HG03045 (cell line): ENCODE data around the gene RADIL.

Source experiments
- ATAC-seq: cut with Tn5 transposase; IDR thresholded peaks from one replicate; pipeline ENCODE4 v1.9.1; 2021; ENCODE audit warnings: mild to moderate bottlenecking, moderate library complexity; ENCODE audit not compliant: unreplicated experiment

RADIL gene

DNA sequence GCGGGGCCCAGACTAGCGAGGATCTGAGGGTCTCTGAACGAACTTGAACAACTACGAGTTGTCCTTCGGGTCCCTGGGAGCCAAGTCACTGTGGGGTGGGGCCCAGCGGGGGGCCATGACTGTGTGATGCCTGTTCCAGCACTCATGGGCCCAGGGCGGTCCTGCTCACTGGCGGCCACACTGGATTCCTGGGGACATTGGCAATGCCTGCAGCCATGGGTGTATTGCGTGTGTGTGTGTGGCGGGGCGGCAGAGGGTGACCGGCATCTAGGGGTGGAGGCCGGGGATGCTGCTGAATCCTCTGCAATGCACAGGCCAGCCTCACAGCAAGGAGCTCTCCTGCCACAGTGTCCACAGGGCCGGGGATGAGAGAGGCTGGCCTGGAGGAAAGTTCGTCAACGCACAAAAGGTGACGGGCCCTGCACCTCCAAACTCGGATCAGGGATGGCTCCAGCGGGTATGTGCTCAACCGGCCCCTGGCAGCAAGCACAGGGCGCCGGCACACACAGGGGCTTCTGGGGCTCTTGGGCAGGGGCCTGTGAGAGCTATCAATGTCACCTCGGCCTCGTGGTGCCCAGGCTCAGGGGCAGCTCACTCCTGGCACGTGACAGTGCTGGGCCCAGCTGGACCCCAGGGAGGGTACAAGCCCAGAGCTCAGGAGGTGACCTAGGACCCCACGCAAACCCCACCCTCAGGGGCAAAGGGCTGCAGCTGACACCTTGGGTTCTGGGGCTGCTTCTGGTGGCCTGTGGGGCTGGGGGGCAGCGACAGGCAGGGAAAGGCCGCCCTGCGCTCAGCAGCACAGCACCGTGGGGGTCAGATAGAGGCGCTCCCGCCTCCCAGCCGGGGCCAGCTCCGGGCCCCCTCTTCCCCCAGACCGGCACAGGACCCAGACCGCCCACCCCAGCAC, 49.6 kb downstream of the RADIL start:
- ATAC-seq = no peak

DNA sequence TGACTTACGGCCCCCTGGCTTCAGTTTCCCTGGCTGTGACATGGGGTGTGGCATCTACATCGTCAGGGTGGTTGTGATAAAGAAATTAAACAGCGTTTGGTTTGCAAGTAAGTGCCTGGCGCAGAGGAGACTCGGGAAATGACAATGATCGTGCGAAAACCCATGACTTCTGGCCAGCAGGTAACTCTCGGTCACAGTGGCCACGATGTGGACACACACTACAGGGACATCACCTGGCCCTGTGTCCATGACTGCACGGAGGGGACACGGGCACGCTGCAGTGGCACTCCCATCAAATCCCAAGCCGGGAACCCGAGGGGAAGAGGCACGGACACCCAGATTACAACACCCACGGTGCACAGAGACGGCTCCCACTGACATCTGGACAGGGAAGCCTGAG, 50.3 kb downstream of the RADIL start:
- no peak for ATAC-seq

DNA sequence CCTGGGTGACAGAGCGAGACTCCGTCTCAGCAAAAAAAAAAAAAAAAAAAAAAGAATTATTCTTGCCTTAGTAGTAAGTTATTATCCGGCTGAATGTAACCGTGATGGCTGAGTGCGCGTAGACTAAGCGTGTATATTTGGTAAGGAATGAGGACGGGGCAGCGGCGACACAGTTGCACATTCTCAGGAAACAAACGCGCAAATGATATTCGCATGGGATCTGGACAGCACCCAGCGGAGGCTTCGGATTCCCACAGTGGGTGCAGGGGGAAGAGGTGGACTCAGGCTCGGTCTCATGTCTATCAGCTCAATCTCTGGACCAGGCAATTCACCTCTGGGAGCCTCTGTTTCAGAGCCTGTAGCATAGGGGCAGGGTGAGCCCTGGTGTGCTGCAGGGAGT, 50.8 kb downstream of the RADIL start:
- no peak for ATAC-seq

DNA sequence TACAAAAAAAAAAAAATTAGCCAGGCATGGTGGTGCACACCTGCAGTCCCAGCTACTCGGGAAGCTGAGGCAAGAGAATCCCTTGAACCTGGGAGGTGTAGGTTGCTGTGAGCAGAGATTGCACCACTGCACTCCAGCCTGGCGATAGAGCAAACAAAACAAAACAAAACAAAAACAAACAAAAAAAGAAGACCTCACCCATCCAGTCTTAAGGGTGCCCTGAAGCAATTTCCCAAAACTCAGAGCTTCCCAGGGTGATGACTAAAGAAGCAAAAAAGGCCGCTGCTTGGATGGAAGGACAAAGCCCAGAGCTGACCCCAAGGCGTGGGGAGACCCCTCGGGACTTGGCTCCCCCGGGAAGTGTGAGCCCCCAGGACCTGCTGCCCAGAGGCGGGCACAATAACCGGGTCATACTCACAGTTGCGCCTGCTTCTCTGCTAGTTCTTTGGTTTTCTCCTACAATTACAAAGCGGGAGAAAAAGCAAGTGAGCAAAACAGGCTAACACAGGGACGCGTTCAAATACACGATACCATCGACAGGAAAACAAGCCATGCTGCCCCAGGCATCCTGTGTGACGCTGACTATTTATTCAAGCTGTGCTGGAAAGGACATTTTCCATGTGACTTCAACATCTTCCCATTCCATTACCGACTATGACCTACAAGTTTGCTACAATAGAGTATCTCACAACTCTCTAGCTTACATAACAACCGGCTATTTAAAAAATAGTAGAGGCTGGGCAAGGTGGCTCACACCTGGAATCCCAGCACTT, 51.6 kb downstream of the RADIL start:
- no peak for ATAC-seq

DNA sequence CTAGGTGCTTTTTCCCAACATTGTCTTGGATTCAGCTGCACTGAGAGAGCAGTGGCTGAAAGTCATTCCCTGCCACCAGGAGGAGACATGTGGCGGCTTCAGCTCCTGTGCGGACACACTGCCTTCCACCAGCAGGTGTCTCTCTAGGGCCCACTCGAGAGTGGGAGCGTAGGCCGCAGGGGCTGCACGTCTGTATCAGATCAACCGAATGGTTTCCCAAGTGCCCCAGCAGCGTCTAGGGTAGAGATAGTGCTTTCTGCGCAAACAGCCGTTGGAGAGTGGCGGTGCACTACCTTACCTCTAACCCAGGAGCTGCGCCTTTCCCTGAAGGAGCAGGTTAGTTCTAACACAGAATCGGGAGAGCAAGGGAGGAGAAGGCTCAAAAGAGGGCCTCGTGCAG, 53.3 kb downstream of the RADIL start:
- no peak for ATAC-seq

DNA sequence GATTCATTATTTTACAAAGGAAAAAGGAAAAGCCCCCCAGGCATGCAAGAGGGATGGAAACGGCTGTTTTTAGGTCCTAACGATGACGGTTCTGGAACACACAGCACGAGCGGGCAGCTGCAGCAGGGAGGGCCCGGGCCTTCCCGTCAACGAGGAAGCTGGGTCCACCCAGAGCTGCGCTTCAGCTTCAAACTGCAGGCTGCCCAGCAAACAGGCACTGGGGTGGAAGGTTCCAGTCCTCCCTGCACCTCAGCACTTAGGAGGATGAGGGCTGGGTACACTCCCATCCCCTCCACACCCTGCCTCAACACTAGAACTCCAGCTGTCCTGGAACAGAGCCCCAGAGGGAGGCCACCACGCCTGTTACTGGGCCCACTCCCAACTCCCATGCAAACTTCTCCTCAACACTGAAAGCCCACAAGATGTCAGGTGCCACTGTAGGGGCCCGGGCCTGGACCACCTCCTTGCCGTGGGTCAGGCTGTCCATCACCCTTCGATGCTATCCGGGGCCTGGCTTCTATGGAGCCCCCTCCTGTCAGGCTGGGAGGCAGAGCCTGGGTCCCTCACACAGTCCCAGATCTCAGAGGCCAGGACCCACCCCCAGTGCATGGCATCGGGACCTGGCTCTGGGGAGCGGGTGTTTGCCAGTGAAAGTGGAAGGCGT, 54.7 kb downstream of the RADIL start:
- no peak for ATAC-seq

DNA sequence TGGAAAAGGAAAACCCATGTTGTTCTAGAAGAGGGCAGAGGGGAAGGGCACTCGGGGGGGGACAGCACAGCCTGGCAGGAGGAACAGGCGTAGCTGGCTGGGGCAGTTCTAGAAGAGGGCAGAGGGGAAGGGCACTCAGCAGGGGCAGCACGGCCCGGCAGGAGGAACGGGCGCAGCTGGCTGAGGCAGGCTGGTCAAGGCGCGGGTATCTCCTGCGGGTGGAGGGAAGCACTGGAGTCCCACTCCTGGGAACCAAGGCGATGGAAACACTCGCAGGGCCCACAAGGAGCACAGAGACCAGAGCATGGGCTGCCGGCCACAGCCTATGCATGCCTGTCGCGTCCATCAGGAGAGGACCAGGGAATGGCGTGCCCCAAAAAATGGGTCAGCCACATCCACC, 58.4 kb downstream of the RADIL start:
- no peak for ATAC-seq

DNA sequence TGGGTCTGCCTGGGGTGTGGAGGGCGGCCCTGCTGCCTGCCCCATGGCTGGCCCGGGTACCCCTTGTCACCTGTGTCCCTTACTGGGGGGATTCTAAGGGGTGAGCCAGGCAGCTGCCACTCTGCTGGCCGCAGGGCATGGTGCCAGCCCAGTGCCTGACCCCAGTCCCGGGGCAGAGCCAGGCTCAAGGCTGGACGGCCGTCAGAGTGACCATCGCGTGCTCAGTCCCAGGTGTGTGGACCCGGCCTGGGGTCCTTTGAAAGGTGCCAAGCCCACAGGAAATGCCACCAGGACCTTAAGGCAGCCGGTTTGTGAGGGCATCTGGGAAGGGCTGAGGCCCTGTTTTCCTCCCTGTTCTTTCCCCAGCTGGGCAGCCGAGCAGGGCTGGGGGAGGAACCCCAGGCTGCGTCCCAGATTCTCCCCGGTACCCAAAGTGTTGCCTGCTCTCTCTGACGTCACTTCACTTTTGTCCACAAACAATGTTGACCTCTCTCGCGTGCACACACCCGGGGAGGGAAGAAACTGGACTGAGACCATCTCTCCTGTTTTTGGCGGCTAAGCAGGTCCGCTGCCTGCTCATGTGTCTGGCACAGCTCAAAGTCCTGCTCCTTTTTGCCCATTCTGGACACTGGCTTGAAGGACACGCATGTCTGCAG, 59.3 kb downstream of the RADIL start:
- no peak for ATAC-seq

DNA sequence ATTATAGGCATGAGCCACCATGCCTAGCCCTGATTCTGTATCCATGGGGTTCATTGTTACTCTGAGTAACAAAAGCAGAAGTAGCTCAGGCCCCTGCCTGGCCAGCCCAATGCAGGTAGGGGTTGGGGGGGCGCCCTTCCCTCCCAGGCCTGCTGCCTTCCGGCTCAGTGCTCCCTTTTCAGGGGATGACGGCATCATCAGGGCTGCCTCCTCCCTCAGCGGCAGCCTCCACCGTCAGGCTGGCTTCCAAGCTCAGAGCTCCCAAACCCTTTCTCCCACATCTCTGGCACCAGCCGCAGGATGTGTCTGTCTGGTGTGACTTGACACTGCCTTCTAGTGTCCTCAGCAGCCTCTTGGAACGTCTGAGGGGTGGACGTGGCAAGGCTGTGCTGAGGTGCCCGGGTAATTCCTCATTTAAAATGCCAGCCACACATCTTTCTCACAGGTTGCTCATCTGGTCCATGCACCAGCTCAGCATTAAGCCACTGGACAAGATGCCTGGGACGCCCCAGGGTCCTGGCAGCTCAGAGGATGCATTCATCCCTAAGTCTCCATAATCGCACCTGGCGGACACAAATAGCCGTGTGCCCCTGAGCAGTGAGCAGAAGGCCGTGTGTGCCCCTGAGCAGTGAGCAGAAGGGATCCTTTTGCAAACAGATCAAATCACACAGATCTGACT, 59.9 kb downstream of the RADIL start:
- ATAC-seq = no peak

DNA sequence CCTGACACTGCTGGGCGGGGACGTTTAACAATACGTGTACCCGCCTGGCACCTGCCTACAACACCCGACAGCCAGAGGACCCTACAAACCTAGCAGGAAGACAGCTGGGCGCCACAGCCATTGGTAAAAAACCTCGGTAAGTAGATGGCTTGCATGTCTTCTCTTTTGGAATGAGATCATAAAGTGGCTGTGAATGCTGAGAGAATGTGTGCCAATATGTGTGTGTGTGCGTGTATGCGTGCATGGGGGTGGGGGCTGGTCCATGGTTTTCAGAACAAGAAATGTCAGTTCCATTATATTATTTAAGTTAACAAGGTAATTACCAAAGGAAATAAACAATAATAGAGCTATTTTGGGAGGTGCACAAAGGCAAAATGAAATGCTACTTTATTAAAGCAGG, 60.8 kb downstream of the RADIL start:
- no peak for ATAC-seq

DNA sequence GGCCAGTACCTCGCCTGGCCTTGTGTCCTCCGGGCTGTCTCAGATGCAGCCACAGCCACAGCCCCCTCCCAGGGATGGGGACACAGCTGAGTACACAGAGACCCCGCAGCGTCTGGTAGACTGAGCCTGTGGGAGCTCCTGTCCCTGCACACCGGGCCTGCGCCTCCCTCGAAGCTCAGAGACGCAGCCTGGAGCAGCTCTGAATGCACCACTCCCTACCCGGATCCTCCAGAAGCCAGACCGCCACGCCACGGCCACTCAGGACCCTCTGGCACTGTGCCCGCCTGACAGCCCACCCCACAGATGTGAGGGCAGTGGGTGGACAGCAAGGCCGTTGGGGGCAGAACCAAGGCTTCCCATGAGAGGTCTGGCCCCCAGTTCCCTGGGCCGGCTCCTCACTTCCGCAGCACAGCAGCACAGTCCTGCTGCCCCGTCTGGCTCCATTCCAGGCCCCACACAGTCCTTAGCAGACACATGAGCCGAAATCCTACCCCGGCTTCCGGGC, 62.5 kb downstream of the RADIL start:
- no peak for ATAC-seq

DNA sequence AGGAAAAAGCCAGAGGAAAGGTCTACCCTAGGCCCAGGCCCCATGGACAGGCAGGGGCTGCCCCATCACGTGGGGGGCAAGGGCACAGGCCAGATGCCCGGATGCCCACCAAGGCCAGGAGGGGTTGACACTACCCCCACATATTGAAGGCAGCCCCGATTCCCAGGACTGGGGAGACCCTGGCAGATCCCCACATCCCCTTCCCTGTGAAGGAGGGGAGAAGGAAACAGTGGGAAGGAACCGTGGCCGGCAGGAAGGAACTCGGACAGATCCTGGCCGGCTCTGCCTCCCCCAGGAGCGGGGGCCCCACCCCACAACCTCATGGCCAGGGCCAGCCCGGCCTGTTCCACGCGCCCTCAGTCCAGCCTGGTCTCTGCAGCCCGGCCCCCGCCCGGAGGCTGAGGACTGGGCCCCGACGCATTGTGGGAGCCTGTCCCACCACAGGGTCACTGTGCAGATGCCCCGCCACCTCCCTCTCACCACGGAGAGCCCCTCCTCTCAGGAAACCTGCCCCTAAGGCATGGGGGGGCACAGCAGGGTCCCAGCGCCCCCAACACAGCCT, 63.0 kb downstream of the RADIL start:
- ATAC-seq = no peak

DNA sequence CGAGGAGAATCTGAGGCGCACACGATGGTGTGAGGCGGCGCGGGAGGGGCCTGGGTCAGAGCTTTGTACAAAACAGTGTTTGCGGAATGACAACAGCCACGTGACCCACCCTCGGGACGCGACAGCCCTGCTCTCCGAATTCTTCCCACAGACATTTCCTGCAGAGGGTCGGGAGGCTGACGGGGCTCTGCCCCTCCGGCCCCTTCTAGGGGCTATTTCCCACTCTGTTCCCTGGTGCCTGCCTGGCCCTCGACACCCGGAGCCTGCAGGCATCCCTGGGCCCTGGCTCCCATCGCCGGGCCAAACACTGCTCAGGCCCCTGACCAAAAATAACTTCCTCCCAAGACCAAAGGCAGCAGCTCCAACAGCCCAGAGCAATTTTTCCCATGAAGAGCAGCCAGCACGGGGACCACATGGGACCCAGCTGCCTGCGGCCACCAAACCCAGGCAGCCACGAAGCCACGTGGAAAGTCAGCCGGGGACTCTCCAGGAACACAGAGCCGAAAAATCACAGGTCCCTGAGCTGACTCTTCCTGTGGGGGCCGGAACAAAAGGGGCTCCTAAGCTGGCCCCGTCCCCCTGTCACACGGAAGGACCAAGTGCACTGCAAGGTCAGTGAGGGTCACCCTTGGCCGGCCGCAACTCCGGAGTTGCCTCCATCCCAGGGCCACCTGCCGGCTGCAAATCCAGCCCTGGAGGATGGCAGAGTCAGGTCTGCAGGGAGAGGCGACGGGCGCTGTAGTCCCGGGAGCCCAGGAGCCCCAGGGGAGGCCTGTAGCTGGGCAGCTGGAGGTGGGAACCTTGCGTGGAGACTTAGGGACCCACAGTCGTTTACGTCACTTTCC, 63.7 kb downstream of the RADIL start:
- ATAC-seq = no peak

DNA sequence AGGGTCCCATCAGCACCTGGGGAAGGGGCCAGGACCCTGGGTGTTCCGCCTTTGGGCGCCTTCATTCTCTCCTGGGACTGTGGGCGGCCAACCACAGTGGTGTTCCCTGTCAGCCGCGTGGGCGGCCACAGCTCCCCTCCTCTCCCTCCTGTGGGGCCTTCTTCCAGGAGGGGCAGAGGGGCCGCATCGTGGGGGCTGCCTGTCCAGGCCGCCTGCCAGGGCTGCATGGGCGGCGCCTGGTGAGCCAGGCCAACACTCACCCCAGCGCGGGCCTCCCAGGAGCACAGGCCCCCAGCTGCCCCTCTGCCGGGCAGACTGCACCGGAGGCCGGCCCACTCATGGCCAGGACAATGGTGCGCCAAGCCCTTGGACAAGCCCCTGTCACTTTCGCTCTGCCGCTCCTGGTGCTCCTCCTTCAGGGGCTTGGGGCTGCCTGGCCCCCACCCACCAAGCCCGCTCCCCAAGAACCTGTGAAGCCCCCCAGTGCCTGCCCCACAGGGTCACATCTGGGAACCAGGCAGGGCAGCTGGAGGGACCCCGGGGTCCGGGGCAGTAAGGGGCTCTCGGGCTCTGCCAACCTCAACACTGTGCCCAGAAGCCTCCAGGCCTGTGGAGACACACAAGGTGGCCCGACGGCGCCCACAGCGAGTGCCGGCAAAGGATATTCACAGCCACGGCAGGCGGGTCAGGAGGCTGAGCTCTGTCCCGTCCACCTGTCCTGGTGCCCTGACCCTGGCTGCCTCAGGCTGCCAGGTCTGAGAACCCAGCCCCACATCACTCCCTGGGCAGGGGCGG, 65.3 kb downstream of the RADIL start:
- no peak for ATAC-seq

DNA sequence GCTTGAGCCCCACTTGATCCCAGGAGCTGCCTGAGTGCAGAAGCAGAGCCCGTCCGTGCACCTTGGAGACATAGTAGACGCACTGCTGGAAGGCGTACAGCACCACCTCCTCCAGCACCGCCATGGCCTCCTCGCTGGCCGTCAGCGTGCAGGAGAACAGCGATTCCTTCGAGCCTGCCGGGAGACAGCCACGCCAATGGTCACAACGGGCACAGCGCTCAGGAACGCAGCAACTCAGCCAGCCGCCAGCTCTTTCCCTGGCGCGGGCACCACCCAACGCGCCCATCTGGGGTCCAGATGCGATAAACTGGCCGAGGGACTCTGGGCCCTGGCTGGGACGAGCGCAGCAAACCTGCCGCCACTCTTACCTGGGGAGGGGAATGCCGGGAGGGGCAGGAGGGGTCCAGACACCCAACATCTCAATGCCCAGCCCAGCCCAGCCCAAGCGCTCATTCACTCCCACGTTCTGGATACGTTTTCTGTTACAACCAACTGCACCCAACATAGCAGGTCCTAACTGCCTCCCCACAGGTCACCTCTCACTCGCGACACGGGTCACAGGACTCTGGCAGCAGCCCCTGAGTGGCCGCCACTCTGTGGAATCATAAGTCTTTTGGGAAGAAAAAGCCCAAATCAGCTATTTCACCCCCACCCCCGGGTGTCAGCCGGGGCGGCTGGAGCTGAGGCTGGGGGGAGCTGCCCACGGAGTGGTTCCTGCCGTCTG, 66.2 kb downstream of the RADIL start:
- ATAC-seq = no peak

DNA sequence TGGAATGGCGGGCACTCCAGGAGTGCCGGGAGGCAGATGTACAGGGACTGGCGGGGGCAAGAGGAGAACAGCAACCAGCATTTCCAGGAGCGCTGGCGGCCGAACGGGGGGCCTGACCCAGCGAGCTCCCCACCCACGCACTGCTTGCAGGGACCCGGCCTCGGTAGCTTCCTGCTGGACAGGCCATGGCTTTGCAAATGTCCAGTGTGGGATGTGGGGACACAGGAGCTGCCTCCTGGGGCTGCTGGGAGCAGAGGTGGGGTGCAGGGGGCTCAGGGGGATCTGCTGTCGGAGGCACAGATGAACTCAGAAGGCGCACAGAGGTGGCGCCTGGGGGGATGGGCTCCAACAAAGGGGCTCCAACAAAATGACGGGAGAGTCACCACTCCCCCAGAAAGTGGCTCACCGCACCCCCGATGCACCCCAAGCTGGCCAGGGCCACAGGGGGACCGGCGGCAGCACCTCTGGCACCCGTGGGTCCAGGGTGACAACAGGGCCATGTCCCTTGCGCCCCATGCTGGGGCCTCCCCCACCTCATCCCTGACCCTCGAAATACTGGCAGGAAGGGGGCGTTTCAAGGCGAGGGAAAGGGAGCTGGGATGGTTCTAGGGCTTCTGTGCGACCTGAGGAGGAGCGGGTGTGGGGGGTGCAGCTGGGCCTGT, 67.0 kb downstream of the RADIL start:
- no peak for ATAC-seq
